K562 (cell line): ENCODE measurements around the gene CCNJL. TPM values are rescaled to one million over a fixed set of nuclear protein-coding genes. Genes with fewer than 3 reads are reported as not detected.

Source experiments
- ATAC-seq: fragments of 200-7000 bp; cut with Tn5 transposase; 3 replicates; pipeline ENCODE4 v1.9.1; 2020; ENCODE audit warnings: moderate library complexity
- BruUV-seq: library from RNA; stranded (reverse); fragments of 400-500 nt; replicated peaks from 2 replicates; lab custom pipeline; 2021; lab: Mats Ljungman, UMichigan
- CTCF ChIA-PET: fragments of 300-600 bp; formaldehyde crosslinking; extraction: SDS; loops from one replicate; lab custom pipeline; 2021; ENCODE audit warnings: low intra/inter-chr PET ratio; lab: Yijun Ruan, JAX
- POLR2A ChIA-PET: fragments of 300-600, 350-650 bp; sonication (Branson Sonifier 250); formaldehyde crosslinking; extraction: SDS; loops from one replicate; lab custom pipeline; 2021; ENCODE audit warnings: antibody characterized with exemption, inconsistent platforms; lab: Yijun Ruan, JAX
- DNase-seq, 4 experiments: peaks; one replicate each; pipeline versions ENCODE4 v3.0.0 to v3.0.0-alpha.2; 2011 to 2018; ENCODE audit warnings: low spot score in 3 of 4, mixed read lengths in 3 of 4; ENCODE audit errors: extremely low read depth in 1 of 4
- FAIRE-seq: peaks from 2 replicates; lab custom pipeline; 2011; peaks lifted over from hg19 to GRCh38; lab: Jason Lieb, UNC
- H2AFZ ChIP-seq: 2 replicates; pipeline ENCODE4 v1.6.0; 2011; ENCODE audit warnings: low read depth, low read length, control low read depth, inconsistent platforms
- H3K27ac ChIP-seq: fragments of 200-600 bp; 3 replicates; pipeline ENCODE4 v1.8.0; 2011; ENCODE audit warnings: low read depth, mild to moderate bottlenecking, control low read depth, inconsistent platforms, low read length, moderate library complexity, mixed read lengths; ENCODE audit errors: extremely low read depth
- H3K27me3 ChIP-seq, 2 experiments: fragments of 300-600 bp in 1 of 2; 2 replicates in 1 of 2; 3 replicates in 1 of 2; pipeline versions ENCODE4 v1.6.0 to v1.8.0; 2011; ENCODE audit warnings: inconsistent platforms in 2 of 2, low read length in 2 of 2, mild to moderate bottlenecking in 1 of 2, mixed read lengths in 1 of 2, moderate library complexity in 1 of 2; ENCODE audit not compliant: control insufficient read depth in 2 of 2, insufficient read depth in 2 of 2
- H3K36me3 ChIP-seq: fragments of 300-600 bp; 3 replicates; pipeline ENCODE4 v1.8.0; 2011; ENCODE audit warnings: mild to moderate bottlenecking, low read length, inconsistent platforms; ENCODE audit not compliant: control insufficient read depth, insufficient read depth
- H3K4me1 ChIP-seq, 2 experiments: fragments of 200-600 bp in 1 of 2; replicated peaks in 1 of 2; 2 replicates in 1 of 2; 3 replicates in 1 of 2; pipeline versions ENCODE4 v1.5.1 to v1.8.0; 2011; ENCODE audit warnings: inconsistent platforms in 2 of 2, low read length in 2 of 2, mild to moderate bottlenecking in 1 of 2, mixed read lengths in 1 of 2, moderate library complexity in 1 of 2; ENCODE audit not compliant: control insufficient read depth in 2 of 2, insufficient read depth in 2 of 2
- H3K4me2 ChIP-seq: 2 replicates; pipeline ENCODE4 v1.6.1; 2011; ENCODE audit warnings: low read length, control low read depth, inconsistent platforms, mixed read lengths; ENCODE audit not compliant: insufficient read depth
- H3K4me3 ChIP-seq: fragments of 200-600 bp; sonication (generic), shearing (Covaris generic); 2 replicates; pipeline ENCODE4 v1.5.1; 2016; ENCODE audit warnings: control low read depth, inconsistent platforms
- H3K79me2 ChIP-seq: fragments of 200-600 bp; 3 replicates; pipeline ENCODE4 v1.8.0; 2011; ENCODE audit warnings: low read length, inconsistent platforms; ENCODE audit not compliant: control insufficient read depth, insufficient read depth
- H3K9ac ChIP-seq, 2 experiments: 2 replicates each; pipeline versions ENCODE4 v1.6.0 to v1.6.1; 2011; ENCODE audit warnings: low read depth in 2 of 2, low read length in 2 of 2, control low read depth in 1 of 2, inconsistent platforms in 1 of 2, mild to moderate bottlenecking in 1 of 2, mixed read lengths in 1 of 2; ENCODE audit not compliant: insufficient read depth in 1 of 2
- H3K9me1 ChIP-seq: one replicate; pipeline ENCODE4 v1.6.0; 2011; ENCODE audit warnings: inconsistent platforms, mild to moderate bottlenecking, low read length, moderate library complexity; ENCODE audit not compliant: control insufficient read depth, insufficient read depth
- H3K9me3 ChIP-seq: replicated peaks from 2 replicates; pipeline ENCODE4 v1.5.1; 2011; ENCODE audit warnings: low read depth, low read length, inconsistent platforms; ENCODE audit not compliant: control insufficient read depth, insufficient read depth
- H4K20me1 ChIP-seq: replicated peaks from 2 replicates; pipeline ENCODE4 v1.6.1; 2011; ENCODE audit warnings: low read length, inconsistent platforms, mixed read lengths; ENCODE audit not compliant: control insufficient read depth, insufficient read depth
- BRD9 ChIP-seq: fragments of 450-650 bp; IDR thresholded peaks from 2 replicates; pipeline ENCODE4 v1.6.1; 2018; ENCODE audit warnings: low read depth; ENCODE audit not compliant: partially characterized antibody
- CBFA2T3 ChIP-seq: fragments of 450-650 bp; IDR thresholded peaks from 2 replicates; pipeline ENCODE4 v1.6.1; 2017
- E2F4 ChIP-seq: sonication (generic); formaldehyde crosslinking; IDR thresholded peaks from 2 replicates; pipeline ENCODE4 v1.8.0; 2022; ENCODE audit warnings: mild to moderate bottlenecking, low read depth, missing genetic modification reagents
- HDAC2 ChIP-seq: fragments of 450-650 bp; IDR thresholded peaks from 2 replicates; pipeline ENCODE4 v1.6.1; 2016; ENCODE audit warnings: mild to moderate bottlenecking
- IRF9 ChIP-seq: fragments of 450-650 bp; IDR thresholded peaks from 2 replicates; pipeline ENCODE4 v1.6.1; 2016; ENCODE audit warnings: missing biosample characterization, missing genetic modification characterization
- ZBTB17 ChIP-seq: fragments of 450-650 bp; formaldehyde crosslinking; IDR thresholded peaks from 2 replicates; pipeline ENCODE4 v1.4.0; 2020; ENCODE audit warnings: mild to moderate bottlenecking
- ZBTB34 ChIP-seq: fragments of 250-450 bp; sonication (Bioruptor Pico); IDR thresholded peaks from 2 replicates; pipeline ENCODE4 v1.8.0; 2021; ENCODE audit warnings: mild to moderate bottlenecking, moderate library complexity
- ZEB2 ChIP-seq: fragments of 450-650 bp; IDR thresholded peaks from 2 replicates; pipeline ENCODE4 v1.6.1; 2016
- ZNF583 ChIP-seq: fragments of 250-450 bp; sonication (Bioruptor Pico); IDR thresholded peaks from 2 replicates; pipeline ENCODE4 v1.4.0; 2020
- WGBS: fragments of 100-300 bp; shearing (Covaris generic); methylation state at CpG from one replicate; pipeline ENCODE4 v1.1.6; 2016; ENCODE audit warnings: low coverage, mixed read lengths; ENCODE audit not compliant: insufficient coverage; ENCODE audit errors: missing lambda C conversion rate; 5-methylcytosine and 5-hydroxymethylcytosine counted together
- in situ Hi-C: fragments of 300-500 bp; cut with MboI; formaldehyde crosslinking; loops from 4 replicates; pipeline ENCODE4 v1.15.0; 2018; ENCODE audit warnings: inconsistent platforms, mixed read lengths
- intact Hi-C: fragments of 100-400 bp; cut with micrococcal nuclease; formaldehyde crosslinking; loops from 2 replicates; pipeline ENCODE4 v1.14.2; 2022
- polyA plus RNA-seq, 8 experiments: library from polyadenylated mRNA; depleted of rRNA in 4 of 8; stranded (reverse) in 5 of 8; unstranded in 3 of 8; fragments of >200 nt; fragmentation: Nextera tagmentation in 2 of 8; fragmentation: Illumina TruSeq in 1 of 8; extraction: Ambion mirVana in 2 of 8; extraction: Trizol in 1 of 8; gene quantifications; 2 replicates each; pipeline versions ENCODE4 v1.2.1 to v1.2.3, GENCODE V29; 2011 to 2014; ENCODE audit warnings: inconsistent platforms in 1 of 8, missing spikeins in 1 of 8
- total RNA-seq, 7 experiments: library from RNA; depleted of rRNA in 6 of 7; stranded (reverse); fragments of >200 nt in 6 of 7; fragmentation: Illumina TruSeq in 2 of 7; extraction: Trizol in 2 of 7; gene quantifications; 2 replicates each; pipeline versions ENCODE4 v1.2.1 to v1.2.3, GENCODE V29; 2011 to 2021; ENCODE audit warnings: low replicate concordance in 1 of 7
- TF ChIP-seq, protein P1 (sequence below): fragments of 450-650 bp; formaldehyde crosslinking; conservative IDR thresholded peaks from 2 replicates; pipeline ENCODE4 v1.4.0; 2022; ENCODE audit warnings: mild to moderate bottlenecking, missing genetic modification characterization
- TF ChIP-seq, protein P2 (sequence below): fragments of 450-650 bp; formaldehyde crosslinking; IDR thresholded peaks from 2 replicates; pipeline ENCODE4 v1.4.0; 2020; ENCODE audit warnings: mild to moderate bottlenecking, mixed read lengths

CCNJL gene
- total and polyA plus RNA-seq, 9 of the 15 experiments (the other 6 are each of a cell fraction or from before 2014, with no cell fraction given): 0.04 TPM; not detected in 8

DNA sequence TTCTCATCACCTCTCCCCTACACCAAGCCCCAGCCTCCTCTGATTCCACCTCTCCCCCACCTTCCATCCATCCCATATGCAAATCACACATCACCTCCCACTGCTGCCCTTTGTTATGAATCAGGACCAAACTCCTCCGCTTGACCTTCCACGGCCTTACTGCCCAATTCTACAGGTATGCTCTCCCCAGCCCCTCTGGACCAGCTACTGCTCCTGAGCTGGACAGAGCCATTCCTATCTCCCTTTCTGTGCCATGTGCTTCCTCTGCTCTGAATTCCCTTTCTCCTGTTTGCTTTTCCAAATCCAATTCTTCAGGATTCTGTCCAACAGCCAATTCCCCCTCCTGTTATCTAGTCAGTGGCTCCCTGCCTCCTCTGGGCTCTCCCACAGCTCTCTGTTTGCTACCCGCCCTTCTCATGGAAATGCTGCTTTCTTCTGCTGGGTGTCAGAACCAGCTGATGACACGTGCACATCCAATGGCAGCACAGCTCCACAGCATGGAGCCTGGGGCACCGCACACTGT lies 74.7 kb downstream of the CCNJL start (continued):
- TF ChIP-seq HDAC2 (no peak), ZBTB34 (CRISPR knock-in tag) (no peak), E2F4 (CRISPR knock-in tag) (no peak)

GRCh38 chr5:160235731-160236130 lies 76.6 kb downstream of the CCNJL start:
- no peaks in the 10 kb centered on the region; a peak in 1 of 5 replicates for H3K27me3 ChIP-seq
- H3K9me3 ChIP-seq: no peaks in the 10 kb centered on the region
- peaks cover 0 to 9% of the 10 kb centered on the region in 2 experiments for H3K4me1 ChIP-seq
- no peak for ATAC-seq
- H4K20me1 ChIP-seq: no peaks in the 10 kb centered on the region
- 42% methylated on average over 3 of the region's 5 CpGs for WGBS
- H3K9ac ChIP-seq: no peak overlapping the region
- H3K4me3 ChIP-seq: no peak overlapping the region
- no peak overlapping the region for H3K4me2 ChIP-seq
- BruUV-seq: no TSS peak
- H3K36me3 ChIP-seq: no peaks in the 10 kb centered on the region
- intact Hi-C loops: no loop called here
- POLR2A ChIA-PET: no interaction called here
- TF ChIP-seq, protein P1, sequence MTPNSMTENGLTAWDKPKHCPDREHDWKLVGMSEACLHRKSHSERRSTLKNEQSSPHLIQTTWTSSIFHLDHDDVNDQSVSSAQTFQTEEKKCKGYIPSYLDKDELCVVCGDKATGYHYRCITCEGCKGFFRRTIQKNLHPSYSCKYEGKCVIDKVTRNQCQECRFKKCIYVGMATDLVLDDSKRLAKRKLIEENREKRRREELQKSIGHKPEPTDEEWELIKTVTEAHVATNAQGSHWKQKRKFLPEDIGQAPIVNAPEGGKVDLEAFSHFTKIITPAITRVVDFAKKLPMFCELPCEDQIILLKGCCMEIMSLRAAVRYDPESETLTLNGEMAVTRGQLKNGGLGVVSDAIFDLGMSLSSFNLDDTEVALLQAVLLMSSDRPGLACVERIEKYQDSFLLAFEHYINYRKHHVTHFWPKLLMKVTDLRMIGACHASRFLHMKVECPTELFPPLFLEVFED (CRISPR knock-in tag): no peak
- no peak for TF ChIP-seq IRF9 (tag)
- TF ChIP-seq ZBTB17 (CRISPR knock-in tag): no peak
- no peak for TF ChIP-seq CBFA2T3
- TF ChIP-seq, protein P2, sequence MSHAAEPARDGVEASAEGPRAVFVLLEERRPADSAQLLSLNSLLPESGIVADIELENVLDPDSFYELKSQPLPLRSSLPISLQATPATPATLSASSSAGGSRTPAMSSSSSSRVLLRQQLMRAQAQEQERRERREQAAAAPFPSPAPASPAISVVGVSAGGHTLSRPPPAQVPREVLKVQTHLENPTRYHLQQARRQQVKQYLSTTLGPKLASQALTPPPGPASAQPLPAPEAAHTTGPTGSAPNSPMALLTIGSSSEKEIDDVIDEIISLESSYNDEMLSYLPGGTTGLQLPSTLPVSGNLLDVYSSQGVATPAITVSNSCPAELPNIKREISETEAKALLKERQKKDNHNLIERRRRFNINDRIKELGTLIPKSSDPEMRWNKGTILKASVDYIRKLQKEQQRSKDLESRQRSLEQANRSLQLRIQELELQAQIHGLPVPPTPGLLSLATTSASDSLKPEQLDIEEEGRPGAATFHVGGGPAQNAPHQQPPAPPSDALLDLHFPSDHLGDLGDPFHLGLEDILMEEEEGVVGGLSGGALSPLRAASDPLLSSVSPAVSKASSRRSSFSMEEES (CRISPR knock-in tag): no peak
- TF ChIP-seq BRD9: no peak
- no peak for TF ChIP-seq ZNF583 (CRISPR knock-in tag)
- no peak for TF ChIP-seq ZEB2
- TF ChIP-seq, all 486 proteins: peak for 0
- no peaks in the 10 kb centered on the region for H3K9me1 ChIP-seq
- CTCF ChIA-PET: no interaction called here
- H2AFZ ChIP-seq: no peak overlapping the region
- in situ Hi-C loops: no loop called here
- DNase-seq: no peak
- no peaks in the 10 kb centered on the region for H3K79me2 ChIP-seq
- no peak overlapping the region for H3K27ac ChIP-seq
- no peak for FAIRE-seq
